ENCODE data around the gene PTPN4.

The PTPN4 gene

DNA sequence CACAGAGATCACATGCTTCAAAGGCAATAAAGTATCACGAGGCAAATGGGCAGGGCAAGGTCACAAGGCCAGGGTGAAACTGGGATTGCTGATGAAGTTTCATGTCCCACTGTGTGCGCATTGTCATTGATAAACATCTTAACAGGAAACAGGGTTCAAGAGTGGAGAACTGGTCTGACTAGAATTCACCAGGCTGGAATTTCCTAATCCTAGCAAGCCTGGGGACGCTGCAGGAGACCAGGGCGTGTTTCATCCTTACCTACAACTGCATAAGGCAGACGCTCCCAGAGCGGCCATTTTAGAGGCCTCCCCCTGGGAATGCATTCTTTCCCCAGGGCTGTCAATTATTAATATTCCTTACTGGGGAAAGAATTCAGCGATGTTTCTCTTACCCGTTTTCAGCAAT, 33.2 kb downstream of the PTPN4 start:
- Histone ChIP-seq H3F3A (ENCODE audit: insufficient read depth, low read length) (no peaks in the 10 kb centered on the region), H4K20me1 (ENCODE audit: insufficient read depth, low read length) (no peaks in the 10 kb centered on the region), H3K4me3 (ENCODE audit: low read length) (no peak overlapping the region), H3K4me2 (ENCODE audit: low read depth, low read length) (no peak overlapping the region), H3K9ac (ENCODE audit: low read length) (no peak overlapping the region), H3K27me3 (replicated peaks; ENCODE audit: insufficient read depth, low read length) (no peaks in the 10 kb centered on the region), H3K9me2 (replicated peaks; ENCODE audit: insufficient read depth, low read length) (no peaks in the 10 kb centered on the region), H3K4me1 (ENCODE audit: low read length) (peaks cover 15% of the 10 kb centered on the region), H3K79me2 (ENCODE audit: low read length) (peaks cover 83% of the 10 kb centered on the region), H3K36me3 (replicated peaks; ENCODE audit: insufficient read depth, low read length) (no peaks in the 10 kb centered on the region), H3K9me3 (replicated peaks; ENCODE audit: insufficient read depth, low read length) (no peaks in the 10 kb centered on the region), H2AFZ (ENCODE audit: low read length) (no peak overlapping the region), H3K27ac (ENCODE audit: low read length) (no peak overlapping the region)
- DNase-seq = no peak
- TF ChIP-seq EZH2 (optimal IDR thresholded peaks at IDR 0.05; ENCODE audit: low read depth, low read length) = no peak
- no peak for TF ChIP-seq EZH2phosphoT487 (IDR thresholded peaks at IDR 0.05; ENCODE audit: low read length)
- TF ChIP-seq, protein P1, sequence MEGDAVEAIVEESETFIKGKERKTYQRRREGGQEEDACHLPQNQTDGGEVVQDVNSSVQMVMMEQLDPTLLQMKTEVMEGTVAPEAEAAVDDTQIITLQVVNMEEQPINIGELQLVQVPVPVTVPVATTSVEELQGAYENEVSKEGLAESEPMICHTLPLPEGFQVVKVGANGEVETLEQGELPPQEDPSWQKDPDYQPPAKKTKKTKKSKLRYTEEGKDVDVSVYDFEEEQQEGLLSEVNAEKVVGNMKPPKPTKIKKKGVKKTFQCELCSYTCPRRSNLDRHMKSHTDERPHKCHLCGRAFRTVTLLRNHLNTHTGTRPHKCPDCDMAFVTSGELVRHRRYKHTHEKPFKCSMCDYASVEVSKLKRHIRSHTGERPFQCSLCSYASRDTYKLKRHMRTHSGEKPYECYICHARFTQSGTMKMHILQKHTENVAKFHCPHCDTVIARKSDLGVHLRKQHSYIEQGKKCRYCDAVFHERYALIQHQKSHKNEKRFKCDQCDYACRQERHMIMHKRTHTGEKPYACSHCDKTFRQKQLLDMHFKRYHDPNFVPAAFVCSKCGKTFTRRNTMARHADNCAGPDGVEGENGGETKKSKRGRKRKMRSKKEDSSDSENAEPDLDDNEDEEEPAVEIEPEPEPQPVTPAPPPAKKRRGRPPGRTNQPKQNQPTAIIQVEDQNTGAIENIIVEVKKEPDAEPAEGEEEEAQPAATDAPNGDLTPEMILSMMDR (IDR thresholded peaks at IDR 0.05; ENCODE audit: low read length) = no peak

DNA sequence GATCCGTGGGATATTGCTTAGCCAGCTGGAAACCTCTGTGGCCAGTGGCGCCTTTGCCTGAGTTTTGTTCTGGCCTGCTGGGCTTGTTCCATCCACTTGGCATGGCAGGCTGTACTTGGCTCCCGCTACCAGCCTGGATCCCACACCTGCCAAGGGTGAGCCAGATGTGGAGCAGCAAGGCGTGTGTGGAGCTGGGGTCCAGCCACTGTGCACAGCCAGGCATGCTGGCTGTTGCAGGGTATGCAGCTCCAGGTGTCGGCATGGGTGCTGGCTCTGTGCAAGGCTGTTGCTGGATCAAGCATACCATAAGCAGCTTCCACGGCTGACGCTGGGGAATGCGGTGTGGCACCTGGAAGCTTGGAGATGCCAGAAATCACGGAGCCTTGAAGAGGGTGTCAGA, 34.5 kb downstream of the PTPN4 start:
- peaks cover 80% of the 10 kb centered on the region for H3K79me2 ChIP-seq (ENCODE audit: low read length)

DNA sequence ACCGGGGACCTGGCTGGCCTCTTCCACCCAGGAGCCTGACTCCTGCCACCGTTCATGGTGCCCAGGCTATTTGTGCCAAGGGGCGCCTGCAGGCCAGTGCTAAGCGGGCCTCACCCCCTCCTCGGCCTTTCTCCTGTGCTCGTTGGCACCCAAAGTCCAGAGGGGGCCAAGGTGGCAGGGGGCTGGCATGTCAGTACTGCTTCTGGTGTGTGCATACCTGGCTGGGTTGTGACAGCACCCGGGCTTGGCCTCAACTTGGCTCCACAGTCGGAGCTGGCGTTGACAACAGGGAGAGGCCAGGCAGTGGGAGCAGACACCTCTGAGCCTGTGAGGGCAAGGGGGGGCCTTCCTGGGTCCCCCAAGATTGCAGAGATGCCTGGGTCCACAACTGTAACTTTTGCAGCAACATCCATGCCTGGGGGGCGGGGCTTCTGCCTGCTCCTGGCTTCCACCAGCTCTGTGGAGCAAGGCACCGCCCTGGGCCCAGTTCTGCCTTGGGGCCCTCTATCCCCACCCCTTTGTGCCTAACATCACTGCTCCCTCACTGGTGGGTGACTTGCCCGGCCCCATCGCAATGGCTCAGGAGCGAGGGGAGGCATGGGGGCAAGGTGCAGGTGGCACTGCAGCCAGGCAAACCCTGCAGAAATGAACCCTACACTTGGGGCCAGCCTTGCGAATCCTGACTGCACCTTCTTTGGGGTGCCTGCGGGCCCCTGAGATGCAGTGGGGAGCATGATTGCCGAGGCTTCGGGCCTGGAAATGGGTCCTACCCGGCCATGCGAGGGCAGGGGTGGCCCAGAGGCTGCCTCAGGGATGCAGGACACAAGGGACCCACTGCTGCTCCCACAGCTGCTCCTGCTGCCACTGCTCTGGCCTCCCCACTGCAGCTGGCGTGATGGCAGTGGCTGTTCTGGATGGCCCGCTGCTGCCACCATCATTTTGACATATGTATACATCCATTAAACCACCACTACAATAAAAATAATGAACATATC, 35.9 kb downstream of the PTPN4 start:
- Histone ChIP-seq H4K20me1 (ENCODE audit: insufficient read depth, low read length) (no peaks in the 10 kb centered on the region), H3K79me2 (ENCODE audit: low read length) (peaks cover 81% of the 10 kb centered on the region), H3K4me1 (ENCODE audit: low read length) (no peaks in the 10 kb centered on the region), H3K4me2 (ENCODE audit: low read depth, low read length) (no peak overlapping the region), H3K27me3 (replicated peaks; ENCODE audit: insufficient read depth, low read length) (no peaks in the 10 kb centered on the region), H2AFZ (ENCODE audit: low read length) (no peak overlapping the region), H3K4me3 (ENCODE audit: low read length) (no peak overlapping the region), H3K9ac (ENCODE audit: low read length) (no peak overlapping the region), H3K9me3 (replicated peaks; ENCODE audit: insufficient read depth, low read length) (no peaks in the 10 kb centered on the region), H3K27ac (ENCODE audit: low read length) (no peak overlapping the region), H3F3A (ENCODE audit: insufficient read depth, low read length) (no peaks in the 10 kb centered on the region), H3K36me3 (replicated peaks; ENCODE audit: insufficient read depth, low read length) (no peaks in the 10 kb centered on the region), H3K9me2 (replicated peaks; ENCODE audit: insufficient read depth, low read length) (no peaks in the 10 kb centered on the region)
- TF ChIP-seq EZH2 (optimal IDR thresholded peaks at IDR 0.05; ENCODE audit: low read depth, low read length) (no peak), EZH2phosphoT487 (IDR thresholded peaks at IDR 0.05; ENCODE audit: low read length) (no peak)
- TF ChIP-seq, protein P1 (IDR thresholded peaks at IDR 0.05; ENCODE audit: low read length) = no peak
- DNase-seq = no peak

More for the DNA sequence above, 34.5 kb downstream of the PTPN4 start:
- Histone ChIP-seq H3K9me2 (replicated peaks; ENCODE audit: insufficient read depth, low read length) (no peaks in the 10 kb centered on the region), H3K36me3 (replicated peaks; ENCODE audit: insufficient read depth, low read length) (no peaks in the 10 kb centered on the region), H2AFZ (ENCODE audit: low read length) (no peak overlapping the region), H3K9me3 (replicated peaks; ENCODE audit: insufficient read depth, low read length) (no peaks in the 10 kb centered on the region), H3K4me3 (ENCODE audit: low read length) (no peak overlapping the region), H3K27ac (ENCODE audit: low read length) (no peak overlapping the region), H3F3A (ENCODE audit: insufficient read depth, low read length) (no peaks in the 10 kb centered on the region), H3K4me2 (ENCODE audit: low read depth, low read length) (no peak overlapping the region), H3K27me3 (replicated peaks; ENCODE audit: insufficient read depth, low read length) (no peaks in the 10 kb centered on the region), H4K20me1 (ENCODE audit: insufficient read depth, low read length) (no peaks in the 10 kb centered on the region), H3K4me1 (ENCODE audit: low read length) (0 out of 2 replicates have a peak, but pooled peaks cover 9% of the 10 kb centered on the region), H3K9ac (ENCODE audit: low read length) (no peak overlapping the region)
- TF ChIP-seq EZH2phosphoT487 (IDR thresholded peaks at IDR 0.05; ENCODE audit: low read length) (no peak), EZH2 (optimal IDR thresholded peaks at IDR 0.05; ENCODE audit: low read depth, low read length) (no peak)
- TF ChIP-seq, protein P1 (IDR thresholded peaks at IDR 0.05; ENCODE audit: low read length) = no peak
- DNase-seq = no peak

Data from MM.1S (cell line).